IMR-90 (cell line): ENCODE results near the gene ZNF530.

Source experiments
- BHLHE40 ChIP-seq: fragments of 150-350 bp; IDR thresholded peaks from 2 replicates; pipeline ENCODE4 v1.6.1; 2016; ENCODE audit warnings: mild to moderate bottlenecking, low read depth, low read length
- CEBPB ChIP-seq: IDR thresholded peaks from 2 replicates; pipeline ENCODE4 v1.6.1; 2012; ENCODE audit warnings: low read depth, low read length, improper control_type of control experiment
- CHD1 ChIP-seq: IDR thresholded peaks from 2 replicates; pipeline ENCODE4 v1.6.1; 2012; ENCODE audit warnings: low read depth, low read length, improper control_type of control experiment
- CTCF ChIP-seq: conservative IDR thresholded peaks from 2 replicates; pipeline ENCODE4 v1.5.1; 2012; ENCODE audit warnings: mild to moderate bottlenecking, low read depth, low read length, improper control_type of control experiment
- FOS ChIP-seq: fragments of 150-350 bp; IDR thresholded peaks from 2 replicates; pipeline ENCODE4 v1.6.1; 2016; ENCODE audit warnings: low read depth, low read length
- MAFK ChIP-seq: IDR thresholded peaks from 2 replicates; pipeline ENCODE4 v1.6.1; 2012; ENCODE audit warnings: low read depth, low read length, improper control_type of control experiment
- MXI1 ChIP-seq: IDR thresholded peaks from 2 replicates; pipeline ENCODE4 v1.6.1; 2012; ENCODE audit warnings: low read depth, mild to moderate bottlenecking, low read length, moderate library complexity, borderline replicate concordance
- NFE2L2 ChIP-seq: fragments of 150-350 bp; IDR thresholded peaks from 2 replicates; pipeline ENCODE4 v1.6.1; 2016; ENCODE audit warnings: low read depth, mild to moderate bottlenecking, low read length
- POLR2A ChIP-seq: IDR thresholded peaks from 2 replicates; pipeline ENCODE4 v1.6.1; 2012; ENCODE audit warnings: mild to moderate bottlenecking, low read depth, low read length
- RAD21 ChIP-seq: IDR thresholded peaks from 2 replicates; pipeline ENCODE4 v1.6.1; 2012; ENCODE audit warnings: low read length, improper control_type of control experiment
- RCOR1 ChIP-seq: IDR thresholded peaks from 2 replicates; pipeline ENCODE4 v1.6.1; 2012; ENCODE audit warnings: mild to moderate bottlenecking, low read length, improper control_type of control experiment; ENCODE audit not compliant: insufficient replicate concordance
- RFX5 ChIP-seq: IDR thresholded peaks from 2 replicates; pipeline ENCODE4 v1.8.0; 2012; ENCODE audit warnings: low read depth, mild to moderate bottlenecking, low read length, moderate library complexity
- SMC3 ChIP-seq: fragments of 150-350 bp; IDR thresholded peaks from 2 replicates; pipeline ENCODE4 v1.6.1; 2016; ENCODE audit warnings: low read depth, mild to moderate bottlenecking, antibody characterized with exemption, low read length, moderate library complexity
- USF2 ChIP-seq: fragments of 150-350 bp; IDR thresholded peaks from 2 replicates; pipeline ENCODE4 v1.6.1; 2017; ENCODE audit warnings: mild to moderate bottlenecking, antibody characterized with exemption, low read length, low read depth

GRCh38 chr19:57576661-57577060, 23.0 kb upstream of the ZNF530 start:
- TF ChIP-seq CTCF (no peak), RFX5 (no peak), POLR2A (no peak), CHD1 (no peak), RAD21 (no peak), MXI1 (no peak), FOS (no peak), USF2 (no peak), RCOR1 (no peak), CEBPB (no peak), MAFK (peak; percentile 57; the same call in 1 of the 2 replicates), SMC3 (no peak), NFE2L2 (no peak), BHLHE40 (no peak)
